Astrocyte of the spinal cord (primary cell): ENCODE data around the gene HEXIM2.
A peak's percentile ranks its signal among the peaks of the same experiment; 100 is the strongest.

Source experiments
- DNase-seq: peaks from one replicate; pipeline ENCODE4 v3.0.0; 2011; ENCODE audit warnings: low read depth, low spot score
- H3K4me3 ChIP-seq: 2 replicates; pipeline ENCODE4 v1.5.1; 2011; ENCODE audit warnings: low read depth, mild to moderate bottlenecking, low read length, moderate library complexity
- CTCF ChIP-seq: IDR thresholded peaks from 2 replicates; pipeline ENCODE4 v1.5.1; 2012; ENCODE audit warnings: low read depth, mild to moderate bottlenecking, low read length, inconsistent platforms
- in situ Hi-C: cut with HindIII; loops from 2 replicates; pipeline ENCODE4 v1.10.0; 2017; ENCODE audit warnings: low sequenced_read_pairs

HEXIM2 gene

GRCh38 chr17:45136846-45137560 is 24.7 kb upstream of the HEXIM2 start:
- in situ Hi-C loops, result no loop called here
- no peak for TF ChIP-seq CTCF
- H3K4me3 ChIP-seq, result no peak overlapping the region
- no peak for DNase-seq

GRCh38 chr17:45137561-45138305 is 23.9 kb upstream of the HEXIM2 start:
- DNase-seq, result no peak
- TF ChIP-seq CTCF, result no peak
- in situ Hi-C loops, result no loop called here
- no peak overlapping the region for H3K4me3 ChIP-seq

- no peak for DNase-seq
- no peak overlapping the region for H3K4me3 ChIP-seq
- in situ Hi-C loops, result no loop called here
- no peak for TF ChIP-seq CTCF
These were observed 22.7 kb upstream of the HEXIM2 start for GRCh38 chr17:45138911-45139532.

- no peak for TF ChIP-seq CTCF
- no peak for DNase-seq
- H3K4me3 ChIP-seq, result no peak overlapping the region
- in situ Hi-C loops, result no loop called here
These were observed 22.1 kb upstream of the HEXIM2 start for GRCh38 chr17:45139533-45139920.

- H3K4me3 ChIP-seq, result no peak overlapping the region
- no peak for TF ChIP-seq CTCF
- in situ Hi-C loops, result no loop called here
- DNase-seq, result no peak
These were observed 18.5 kb upstream of the HEXIM2 start for GRCh38 chr17:45143094-45143670.

GRCh38 chr17:45143767-45144198 is 17.9 kb upstream of the HEXIM2 start:
- H3K4me3 ChIP-seq, result peak overlapping the region; percentile 21
- DNase-seq, result peak; percentile 80
- in situ Hi-C loops, result no loop called here
- TF ChIP-seq CTCF, result no peak
